Measurements from ENCODE around the gene RGS21.

The RGS21 gene

DNA sequence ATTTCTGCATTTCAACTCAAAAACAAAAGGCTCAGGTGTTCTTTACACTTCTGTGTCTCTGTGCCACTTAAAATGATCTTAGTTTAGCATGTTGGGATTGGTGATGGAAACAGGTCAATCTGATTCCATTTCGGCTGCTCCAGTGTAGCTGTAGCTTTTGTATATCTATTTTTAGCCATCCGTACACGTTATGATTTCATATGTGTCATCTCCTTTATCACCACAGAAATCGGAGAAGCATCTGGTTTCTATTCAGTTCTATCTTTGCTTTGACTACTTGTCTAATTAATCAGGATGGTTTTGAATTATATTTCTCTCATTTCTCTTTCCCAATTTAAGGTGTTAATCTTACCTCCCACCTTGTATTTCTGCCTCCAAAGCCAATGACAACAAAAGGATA, 41.1 kb downstream of the RGS21 start:
- no peak overlapping the region for H3K27ac ChIP-seq
- TF ChIP-seq, protein P1, sequence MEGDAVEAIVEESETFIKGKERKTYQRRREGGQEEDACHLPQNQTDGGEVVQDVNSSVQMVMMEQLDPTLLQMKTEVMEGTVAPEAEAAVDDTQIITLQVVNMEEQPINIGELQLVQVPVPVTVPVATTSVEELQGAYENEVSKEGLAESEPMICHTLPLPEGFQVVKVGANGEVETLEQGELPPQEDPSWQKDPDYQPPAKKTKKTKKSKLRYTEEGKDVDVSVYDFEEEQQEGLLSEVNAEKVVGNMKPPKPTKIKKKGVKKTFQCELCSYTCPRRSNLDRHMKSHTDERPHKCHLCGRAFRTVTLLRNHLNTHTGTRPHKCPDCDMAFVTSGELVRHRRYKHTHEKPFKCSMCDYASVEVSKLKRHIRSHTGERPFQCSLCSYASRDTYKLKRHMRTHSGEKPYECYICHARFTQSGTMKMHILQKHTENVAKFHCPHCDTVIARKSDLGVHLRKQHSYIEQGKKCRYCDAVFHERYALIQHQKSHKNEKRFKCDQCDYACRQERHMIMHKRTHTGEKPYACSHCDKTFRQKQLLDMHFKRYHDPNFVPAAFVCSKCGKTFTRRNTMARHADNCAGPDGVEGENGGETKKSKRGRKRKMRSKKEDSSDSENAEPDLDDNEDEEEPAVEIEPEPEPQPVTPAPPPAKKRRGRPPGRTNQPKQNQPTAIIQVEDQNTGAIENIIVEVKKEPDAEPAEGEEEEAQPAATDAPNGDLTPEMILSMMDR (conservative IDR thresholded peaks at IDR 0.05) = no peak
- no peak for TF ChIP-seq ZFX (IDR thresholded peaks at IDR 0.05)

DNA sequence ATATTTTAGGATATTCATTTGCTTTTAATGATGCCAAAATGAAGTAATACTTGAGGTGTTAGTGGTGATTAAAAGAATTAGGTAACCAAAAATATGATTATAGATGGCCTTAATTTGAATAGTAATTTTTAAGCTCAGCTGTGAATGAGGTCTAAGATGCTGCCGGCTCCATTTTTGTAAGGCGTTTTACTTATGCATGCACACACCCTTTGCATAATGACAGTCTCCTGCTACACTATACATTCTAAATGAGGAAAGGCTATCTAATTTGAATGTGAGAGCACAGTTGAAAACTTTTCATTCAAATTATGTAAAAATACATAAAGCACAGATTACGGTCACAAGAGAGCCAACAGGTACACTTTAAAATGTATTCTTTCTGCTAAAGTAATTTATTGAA, 41.6 kb downstream of the RGS21 start:
- H3K27ac ChIP-seq = no peak overlapping the region
- no peak for TF ChIP-seq ZFX (IDR thresholded peaks at IDR 0.05)
- TF ChIP-seq, protein P1 (conservative IDR thresholded peaks at IDR 0.05) = no peak

GRCh38 chr1:192358822-192359221, 42.0 kb downstream of the RGS21 start:
- TF ChIP-seq, protein P1 (conservative IDR thresholded peaks at IDR 0.05) = no peak
- TF ChIP-seq ZFX (IDR thresholded peaks at IDR 0.05) = no peak
- H3K27ac ChIP-seq = no peak overlapping the region

- no peak overlapping the region for H3K27ac ChIP-seq
- TF ChIP-seq, protein P1 (conservative IDR thresholded peaks at IDR 0.05) = no peak; the same call in 1 of the 2 replicates
- no peak for TF ChIP-seq ZFX (IDR thresholded peaks at IDR 0.05)
Measured at GRCh38 chr1:192363177-192363576, 46.4 kb downstream of the RGS21 start.

GRCh38 chr1:192367436-192367835, 50.6 kb downstream of the RGS21 start:
- no peak overlapping the region for H3K27ac ChIP-seq
- no peak for TF ChIP-seq ZFX (IDR thresholded peaks at IDR 0.05)
- TF ChIP-seq, protein P1 (conservative IDR thresholded peaks at IDR 0.05) = no peak

- H3K27ac ChIP-seq = no peak overlapping the region
- TF ChIP-seq, protein P1 (conservative IDR thresholded peaks at IDR 0.05) = no peak
- TF ChIP-seq ZFX (IDR thresholded peaks at IDR 0.05) = no peak
Measured at GRCh38 chr1:192375306-192375705, 58.5 kb downstream of the RGS21 start.

DNA sequence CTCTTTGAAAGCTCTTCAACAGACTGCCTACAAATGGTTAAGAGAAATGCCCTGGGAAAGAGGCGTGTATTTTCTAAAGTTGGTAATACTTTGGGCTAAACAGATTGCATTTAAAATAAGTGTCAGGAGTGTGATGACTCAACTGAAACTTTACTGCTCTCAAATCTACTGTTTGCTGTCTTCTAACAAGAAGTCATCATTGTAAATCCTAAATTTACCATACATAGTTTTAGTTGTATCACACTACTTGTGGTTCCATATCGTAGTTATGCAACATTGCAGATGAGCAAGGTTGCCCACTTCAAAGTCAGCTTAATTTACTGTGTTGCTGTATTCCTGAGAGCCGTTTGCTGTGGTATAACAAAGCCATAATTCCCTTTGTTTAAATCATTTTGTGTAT, 59.6 kb downstream of the RGS21 start:
- TF ChIP-seq, protein P1 (conservative IDR thresholded peaks at IDR 0.05) = no peak
- TF ChIP-seq ZFX (IDR thresholded peaks at IDR 0.05) = no peak
- H3K27ac ChIP-seq = no peak overlapping the region
